NCI-H748 treated with DMSO at 0.1 percent for 48 hours (cell line): ENCODE results near the gene SLC6A2.

Experiments
- DNase-seq: peaks from one replicate; lab custom pipeline; 2025; lab: John Stamatoyannopoulos, UW

The SLC6A2 gene

GRCh38 chr16:55672471-55672870 lies 16.7 kb downstream of the SLC6A2 start:
- DNase-seq: no peak

GRCh38 chr16:55678161-55678821 lies 22.5 kb downstream of the SLC6A2 start:
- no peak for DNase-seq

GRCh38 chr16:55682086-55682485 lies 26.3 kb downstream of the SLC6A2 start:
- DNase-seq: no peak

- no peak for DNase-seq
Observed at GRCh38 chr16:55685973-55686372, 30.2 kb downstream of the SLC6A2 start.

GRCh38 chr16:55686671-55687070 lies 30.9 kb downstream of the SLC6A2 start:
- DNase-seq: no peak

GRCh38 chr16:55687802-55688201 lies 32.0 kb downstream of the SLC6A2 start:
- no peak for DNase-seq

- no peak for DNase-seq
Observed at GRCh38 chr16:55690841-55691240, 35.1 kb downstream of the SLC6A2 start.

GRCh38 chr16:55691771-55692170 lies 36.0 kb downstream of the SLC6A2 start:
- no peak for DNase-seq

GRCh38 chr16:55695595-55695994 lies 39.8 kb downstream of the SLC6A2 start:
- no peak for DNase-seq

GRCh38 chr16:55697867-55698266 lies 42.1 kb downstream of the SLC6A2 start:
- no peak for DNase-seq

GRCh38 chr16:55698331-55698730 lies 42.5 kb downstream of the SLC6A2 start:
- DNase-seq: no peak

- no peak for DNase-seq
Observed at GRCh38 chr16:55698946-55699345, 43.2 kb downstream of the SLC6A2 start.

- DNase-seq: no peak
Observed at GRCh38 chr16:55699616-55700015, 43.8 kb downstream of the SLC6A2 start.

GRCh38 chr16:55700067-55700466 lies 44.3 kb downstream of the SLC6A2 start:
- no peak for DNase-seq

GRCh38 chr16:55700961-55701360 lies 45.2 kb downstream of the SLC6A2 start:
- DNase-seq: no peak

- DNase-seq: peak; percentile 6
Observed at GRCh38 chr16:55701442-55702319, 45.9 kb downstream of the SLC6A2 start.

- DNase-seq: no peak
Observed at GRCh38 chr16:55703003-55704001, 47.5 kb downstream of the SLC6A2 start.

GRCh38 chr16:55706739-55707384 lies 51.1 kb downstream of the SLC6A2 start:
- no peak for DNase-seq

- DNase-seq: no peak
Observed at GRCh38 chr16:55709801-55710200, 54.0 kb downstream of the SLC6A2 start.

GRCh38 chr16:55710466-55710865 lies 54.7 kb downstream of the SLC6A2 start:
- DNase-seq: no peak
